T-helper 1 cell treated with Interleukin-12 subunit alpha and Interleukin-12 subunit beta and Interleukin-4 antibody, amounts not matched to agents 30 μg/mL and 1 μg/mL, for 36 hours (primary cell): ENCODE results near the gene VSTM2B.

Source experiments
- H3K27ac Mint-ChIP-seq: one replicate; pipeline ENCODE4 v1.8.0; 2021; ENCODE audit warnings: mild to moderate bottlenecking, mixed read lengths
- H3K27me3 Mint-ChIP-seq: one replicate; pipeline ENCODE4 v1.8.0; 2021; ENCODE audit warnings: low read depth, mixed read lengths
- H3K36me3 Mint-ChIP-seq: one replicate; pipeline ENCODE4 v1.8.0; 2021; ENCODE audit warnings: low read depth, mixed read lengths
- H3K4me1 Mint-ChIP-seq: one replicate; pipeline ENCODE4 v1.8.0; 2021; ENCODE audit warnings: low read depth, mixed read lengths
- H3K4me3 Mint-ChIP-seq: one replicate; pipeline ENCODE4 v1.8.0; 2021; ENCODE audit warnings: mild to moderate bottlenecking, moderate library complexity, mixed read lengths
- H3K9me3 Mint-ChIP-seq: one replicate; pipeline ENCODE4 v1.8.0; 2021; ENCODE audit warnings: mixed read lengths

VSTM2B gene

DNA sequence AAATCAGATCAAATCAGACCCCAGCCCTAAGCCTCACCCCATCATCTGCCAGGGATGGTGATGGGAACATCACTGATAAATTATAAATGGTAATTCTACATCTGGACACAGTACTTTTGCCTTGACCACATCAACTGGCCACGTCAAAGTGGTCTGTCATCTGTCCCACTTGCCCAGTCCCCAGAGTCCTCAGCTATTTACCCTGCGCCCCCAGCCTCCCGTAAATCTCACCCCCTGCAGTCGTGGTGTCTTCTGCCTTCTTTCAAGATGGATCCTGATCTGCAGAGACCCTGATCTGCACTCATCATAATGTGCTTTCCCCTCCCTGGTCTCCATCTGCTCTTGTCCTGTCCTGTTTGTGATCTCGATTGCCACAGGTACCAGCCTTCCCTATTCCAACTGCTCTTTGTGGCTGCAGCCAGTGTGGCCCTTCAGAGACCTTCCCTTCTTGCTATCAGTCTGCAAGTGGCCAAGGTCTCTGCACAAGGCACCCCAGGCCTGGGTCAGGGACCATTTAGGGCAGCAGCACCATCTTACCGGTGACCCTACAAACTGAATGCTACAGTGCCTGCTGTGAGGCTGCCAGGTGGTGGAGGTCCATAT, 53.6 kb downstream of the VSTM2B start:
- peaks cover 36% of the 10 kb centered on the region for H3K27me3 Mint-ChIP-seq
- peaks cover 6% of the 10 kb centered on the region for H3K36me3 Mint-ChIP-seq
- peaks cover 24% of the 10 kb centered on the region for H3K4me1 Mint-ChIP-seq
- H3K9me3 Mint-ChIP-seq: peaks cover 10% of the 10 kb centered on the region
- H3K4me3 Mint-ChIP-seq: no peak overlapping the region
- no peak overlapping the region for H3K27ac Mint-ChIP-seq

DNA sequence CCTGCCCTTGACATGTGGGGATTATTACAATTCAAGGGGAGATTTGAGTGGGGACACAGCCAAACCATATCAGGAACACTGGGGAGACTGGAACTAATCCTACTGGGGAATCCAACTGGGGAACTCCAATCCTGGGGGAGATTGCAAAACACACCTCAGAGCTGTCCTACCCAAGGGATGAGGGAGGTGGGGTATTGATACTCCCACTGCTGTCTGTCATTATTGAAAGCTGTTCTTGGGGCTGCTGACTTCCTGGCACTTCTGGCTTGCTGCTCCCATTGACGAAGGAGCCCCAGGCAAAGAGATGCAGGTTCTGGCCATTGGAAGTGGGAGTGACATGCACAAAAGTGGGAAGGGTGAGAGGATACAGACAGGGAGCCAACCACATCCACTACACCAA, 55.6 kb downstream of the VSTM2B start:
- peaks cover 6% of the 10 kb centered on the region for H3K36me3 Mint-ChIP-seq
- H3K27me3 Mint-ChIP-seq: peaks cover 17% of the 10 kb centered on the region
- H3K4me1 Mint-ChIP-seq: peaks cover 20% of the 10 kb centered on the region
- no peak overlapping the region for H3K4me3 Mint-ChIP-seq
- H3K9me3 Mint-ChIP-seq: peaks cover 10% of the 10 kb centered on the region
- no peak overlapping the region for H3K27ac Mint-ChIP-seq

DNA sequence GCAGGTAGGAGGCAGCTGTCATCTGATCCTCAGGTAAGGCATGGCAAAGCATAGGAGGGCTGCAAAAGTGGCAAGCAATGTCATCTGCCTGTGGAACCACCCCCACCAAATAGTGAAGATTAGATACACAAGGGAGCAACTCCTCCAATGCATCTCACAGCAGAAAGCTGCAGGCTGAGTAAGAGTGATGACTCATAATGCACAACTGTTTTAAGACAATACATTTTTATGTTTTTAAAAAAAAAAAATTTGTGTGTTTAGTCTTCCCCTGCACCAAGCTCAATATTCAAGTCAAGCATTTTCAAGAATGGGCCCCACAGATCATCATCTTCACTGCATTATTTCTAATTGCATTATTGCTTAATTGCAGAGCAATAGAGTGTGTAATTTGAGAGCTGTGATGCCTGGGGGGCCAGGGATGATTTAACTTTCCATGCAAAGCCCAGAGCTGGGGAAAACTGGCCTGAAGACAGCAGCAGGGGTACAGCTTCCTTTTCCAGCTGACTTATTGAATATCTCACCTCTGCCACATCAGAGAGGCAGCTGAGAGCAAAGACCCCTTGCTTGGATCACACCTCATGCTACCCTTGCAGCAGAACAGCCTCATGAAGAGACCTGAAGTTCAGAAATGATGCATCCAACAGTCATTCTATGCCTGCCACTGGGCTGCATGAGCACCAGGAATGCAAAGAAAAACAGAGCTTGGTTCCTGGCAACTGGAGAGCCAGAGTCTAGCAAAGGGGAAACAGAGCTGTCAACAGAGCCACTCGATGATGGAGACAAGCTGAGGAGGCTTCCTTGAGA, 57.6 kb downstream of the VSTM2B start:
- Mint-ChIP-seq H3K27me3 (peaks cover 9% of the 10 kb centered on the region), H3K4me3 (peak overlapping the region; percentile 38), H3K27ac (peak overlapping the region; percentile 74), H3K9me3 (peaks cover 10% of the 10 kb centered on the region), H3K4me1 (peaks cover 34% of the 10 kb centered on the region), H3K36me3 (peaks cover 6% of the 10 kb centered on the region)

DNA sequence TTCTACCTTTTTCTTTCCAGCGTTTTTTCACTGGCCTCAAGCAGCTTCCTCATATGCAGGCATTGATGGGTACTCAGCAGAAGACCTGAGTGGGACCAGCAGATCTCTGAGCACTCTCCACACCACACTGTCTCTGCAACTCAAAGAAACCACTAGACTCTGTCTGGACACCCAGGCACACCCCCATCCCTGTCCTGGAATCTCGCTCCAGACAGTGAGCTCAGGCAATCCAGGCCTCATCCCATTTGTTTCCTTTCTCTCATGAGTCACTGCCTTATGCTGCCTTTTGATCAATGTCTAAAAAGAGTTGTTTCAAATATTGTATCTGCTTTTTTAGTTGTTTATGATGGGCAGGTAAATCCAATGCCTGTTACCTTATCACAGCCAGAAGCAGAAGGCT, 60.6 kb downstream of the VSTM2B start:
- H3K4me1 Mint-ChIP-seq: peaks cover 37% of the 10 kb centered on the region
- H3K9me3 Mint-ChIP-seq: peaks cover 6% of the 10 kb centered on the region
- peak overlapping the region; percentile 86 for H3K27ac Mint-ChIP-seq
- peaks cover 7% of the 10 kb centered on the region for H3K27me3 Mint-ChIP-seq
- peak overlapping the region; percentile 40 for H3K4me3 Mint-ChIP-seq
- peaks cover 6% of the 10 kb centered on the region for H3K36me3 Mint-ChIP-seq

DNA sequence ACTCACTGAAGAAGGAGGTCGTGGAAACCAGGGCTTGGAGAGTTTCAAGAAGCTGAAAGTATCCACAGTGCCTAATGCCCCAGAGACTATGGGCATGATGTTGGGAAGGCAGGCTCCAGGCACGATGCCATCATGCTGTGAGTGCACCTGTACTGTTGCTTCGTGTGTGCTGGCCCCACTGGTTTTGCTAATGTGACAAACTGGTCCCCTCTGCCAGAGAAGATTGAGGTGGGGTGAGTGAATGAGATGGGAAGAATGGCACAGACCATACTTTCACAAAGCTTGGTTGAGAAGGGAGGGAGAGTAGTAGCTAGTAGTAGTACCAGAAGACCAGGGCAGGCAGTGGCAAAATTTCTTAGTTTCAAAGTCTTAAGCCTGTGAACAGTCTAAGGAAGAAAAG, 61.3 kb downstream of the VSTM2B start:
- Mint-ChIP-seq H3K4me1 (peaks cover 37% of the 10 kb centered on the region), H3K4me3 (peak overlapping the region; percentile 40), H3K27me3 (peaks cover 12% of the 10 kb centered on the region), H3K9me3 (peaks cover 3% of the 10 kb centered on the region), H3K36me3 (peaks cover 6% of the 10 kb centered on the region), H3K27ac (peak overlapping the region; percentile 86)

DNA sequence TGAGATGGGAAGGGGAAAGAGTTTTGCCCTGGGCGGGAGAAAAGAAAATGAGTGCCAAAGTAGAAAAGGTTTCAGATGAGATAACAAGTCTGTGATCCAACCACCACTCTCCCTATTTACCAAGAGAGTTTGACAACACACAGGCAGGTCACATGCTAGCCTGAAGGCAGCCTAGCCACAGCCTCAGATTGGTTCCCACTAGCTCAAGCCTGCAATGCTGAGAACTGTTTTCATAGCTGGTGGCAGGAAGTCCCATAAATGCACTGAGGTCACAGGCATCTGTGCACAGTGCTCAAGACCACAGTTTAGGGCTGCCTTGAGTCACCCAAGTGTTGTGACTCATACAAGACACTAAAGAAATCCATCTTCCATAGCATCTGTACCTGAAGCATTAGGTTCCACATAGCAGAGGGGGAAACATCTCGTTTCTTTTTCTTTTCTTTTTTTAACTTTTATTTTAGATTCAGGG, 61.8 kb downstream of the VSTM2B start:
- Mint-ChIP-seq H3K27ac (peak overlapping the region; percentile 86), H3K4me3 (peak overlapping the region; percentile 40), H3K36me3 (peaks cover 6% of the 10 kb centered on the region), H3K9me3 (peaks cover 3% of the 10 kb centered on the region), H3K4me1 (peaks cover 36% of the 10 kb centered on the region), H3K27me3 (peaks cover 15% of the 10 kb centered on the region)

GRCh38 chr19:29588095-29588494, 62.3 kb downstream of the VSTM2B start:
- H3K4me1 Mint-ChIP-seq: peaks cover 32% of the 10 kb centered on the region
- H3K27me3 Mint-ChIP-seq: peaks cover 19% of the 10 kb centered on the region
- peak overlapping the region; percentile 86 for H3K27ac Mint-ChIP-seq
- no peak overlapping the region for H3K4me3 Mint-ChIP-seq
- H3K9me3 Mint-ChIP-seq: peaks cover 3% of the 10 kb centered on the region
- peaks cover 6% of the 10 kb centered on the region for H3K36me3 Mint-ChIP-seq

DNA sequence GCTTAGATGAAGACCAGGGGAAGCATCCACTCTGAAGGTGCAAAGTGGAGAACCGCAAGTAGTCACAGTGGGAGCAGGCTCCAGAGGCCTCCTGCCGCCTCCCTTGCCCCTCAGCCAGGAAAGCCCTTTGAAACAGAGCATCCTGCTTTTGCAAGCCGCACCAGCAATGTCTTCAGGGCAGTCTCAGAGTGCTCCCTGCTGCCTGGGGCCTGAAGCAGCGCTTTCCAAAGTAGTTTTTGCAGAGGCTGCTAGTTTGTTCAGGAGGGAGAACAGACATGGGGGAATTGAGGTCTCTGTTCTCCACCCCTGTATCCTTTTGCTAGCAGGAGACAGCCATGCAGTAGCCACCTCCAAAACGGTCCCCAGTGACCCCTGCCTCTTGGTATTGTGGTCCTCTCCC, 64.5 kb downstream of the VSTM2B start:
- Mint-ChIP-seq H3K36me3 (peaks cover 6% of the 10 kb centered on the region), H3K4me1 (peaks cover 23% of the 10 kb centered on the region), H3K27me3 (peaks cover 24% of the 10 kb centered on the region), H3K9me3 (peaks cover 3% of the 10 kb centered on the region), H3K4me3 (no peak overlapping the region), H3K27ac (no peak overlapping the region)

DNA sequence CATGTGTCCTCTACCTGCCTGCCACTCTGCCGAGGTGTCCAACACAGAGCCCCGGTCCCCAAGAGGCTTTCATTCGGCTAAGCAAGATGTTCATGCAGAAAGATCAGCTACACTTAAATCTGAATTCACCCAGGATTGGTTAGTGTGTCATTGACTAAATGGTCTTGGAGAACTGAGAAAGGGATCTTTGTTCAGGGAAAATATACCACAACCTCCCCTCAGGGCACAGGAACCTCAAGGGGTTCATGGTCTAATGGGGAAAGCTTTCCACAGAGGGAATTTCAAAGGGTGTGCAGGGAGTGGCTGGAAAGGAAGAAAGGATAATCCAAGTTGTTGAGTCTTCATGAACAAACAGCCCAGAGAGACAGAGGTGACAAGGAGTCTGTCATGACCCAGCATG, 65.9 kb downstream of the VSTM2B start:
- Mint-ChIP-seq H3K27ac (no peak overlapping the region), H3K4me1 (peaks cover 17% of the 10 kb centered on the region), H3K4me3 (no peak overlapping the region), H3K27me3 (peaks cover 27% of the 10 kb centered on the region), H3K36me3 (peaks cover 6% of the 10 kb centered on the region), H3K9me3 (peaks cover 3% of the 10 kb centered on the region)

DNA sequence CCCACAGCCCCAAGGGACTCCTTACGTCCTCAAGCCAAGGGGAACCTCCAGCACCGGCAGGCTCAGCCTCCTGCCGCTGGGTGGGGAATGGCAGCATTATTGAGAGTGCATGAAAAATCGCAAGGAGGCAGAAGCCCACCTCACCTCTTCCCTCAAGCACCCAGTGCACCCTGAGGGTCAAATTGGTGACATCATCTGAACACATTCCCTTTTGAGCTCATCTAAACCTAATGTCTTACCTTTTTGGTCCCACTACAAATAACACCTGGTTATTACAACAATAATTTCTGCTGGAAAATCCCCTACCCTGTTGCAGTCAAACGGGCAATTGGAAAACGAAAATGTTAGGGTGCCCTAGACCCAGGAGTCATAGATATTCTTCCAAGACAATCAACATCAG, 68.1 kb downstream of the VSTM2B start:
- H3K4me3 Mint-ChIP-seq: no peak overlapping the region
- H3K4me1 Mint-ChIP-seq: no peaks in the 10 kb centered on the region
- peaks cover 3% of the 10 kb centered on the region for H3K9me3 Mint-ChIP-seq
- peaks cover 6% of the 10 kb centered on the region for H3K36me3 Mint-ChIP-seq
- no peak overlapping the region for H3K27ac Mint-ChIP-seq
- H3K27me3 Mint-ChIP-seq: peaks cover 38% of the 10 kb centered on the region

DNA sequence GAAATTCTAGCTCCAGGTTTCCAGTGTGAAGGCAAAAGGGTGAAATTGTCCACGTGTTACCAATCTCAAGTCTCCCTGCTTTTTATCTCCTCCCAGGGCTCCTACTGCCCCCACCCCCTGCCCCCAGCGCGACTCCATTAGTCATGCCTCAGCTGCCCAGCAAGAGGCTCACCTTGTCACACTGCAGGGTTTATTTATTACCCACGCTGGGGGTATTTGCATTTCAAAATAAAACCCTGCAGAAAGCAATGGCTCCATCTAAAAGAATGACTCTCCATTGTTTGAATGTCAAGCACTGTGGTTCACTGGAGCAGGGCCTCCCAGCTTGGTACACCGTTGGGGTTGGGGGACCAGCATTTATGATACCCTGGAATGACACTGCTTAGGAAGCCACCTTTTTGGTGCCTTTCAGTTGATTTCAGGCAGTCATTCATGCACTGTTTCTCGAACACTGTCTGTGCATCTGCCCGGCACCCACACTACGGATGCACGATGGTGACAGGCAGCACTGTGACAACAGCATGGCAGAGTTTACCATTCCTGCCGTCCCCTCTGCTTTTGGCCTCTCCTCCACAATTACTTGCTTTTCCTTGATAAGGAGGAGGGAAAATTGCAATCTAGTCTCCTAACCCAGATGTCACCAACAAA, 70.4 kb downstream of the VSTM2B start:
- Mint-ChIP-seq H3K27ac (no peak overlapping the region), H3K4me1 (no peaks in the 10 kb centered on the region), H3K4me3 (no peak overlapping the region), H3K9me3 (no peaks in the 10 kb centered on the region), H3K36me3 (no peaks in the 10 kb centered on the region), H3K27me3 (peaks cover 38% of the 10 kb centered on the region)

GRCh38 chr19:29596885-29597525, 71.2 kb downstream of the VSTM2B start:
- H3K4me3 Mint-ChIP-seq: no peak overlapping the region
- H3K4me1 Mint-ChIP-seq: no peaks in the 10 kb centered on the region
- H3K27ac Mint-ChIP-seq: no peak overlapping the region
- H3K27me3 Mint-ChIP-seq: peaks cover 30% of the 10 kb centered on the region
- no peaks in the 10 kb centered on the region for H3K9me3 Mint-ChIP-seq
- H3K36me3 Mint-ChIP-seq: no peaks in the 10 kb centered on the region

DNA sequence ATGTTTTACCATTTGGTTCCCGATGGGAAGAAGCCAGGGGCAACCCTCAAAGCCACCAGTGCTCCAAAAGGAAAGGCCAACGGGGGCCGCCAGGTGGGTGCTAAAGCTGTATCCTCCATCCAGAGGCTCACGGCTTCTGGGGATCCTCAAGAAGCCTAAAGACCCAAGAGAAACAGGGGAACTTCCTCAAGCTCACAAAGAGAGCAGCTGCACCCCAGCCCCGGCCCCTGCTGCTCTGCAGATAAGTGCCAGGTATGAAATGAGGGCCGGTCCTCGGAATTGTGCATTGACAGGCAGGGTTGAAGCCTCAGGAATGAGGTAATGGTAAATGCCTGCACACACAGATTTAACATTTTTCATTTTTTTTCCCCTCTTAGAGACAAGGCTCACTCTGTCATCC, 72.2 kb downstream of the VSTM2B start:
- peaks cover 22% of the 10 kb centered on the region for H3K27me3 Mint-ChIP-seq
- H3K9me3 Mint-ChIP-seq: no peaks in the 10 kb centered on the region
- H3K27ac Mint-ChIP-seq: no peak overlapping the region
- H3K4me3 Mint-ChIP-seq: no peak overlapping the region
- peaks cover 2% of the 10 kb centered on the region for H3K4me1 Mint-ChIP-seq
- no peaks in the 10 kb centered on the region for H3K36me3 Mint-ChIP-seq

- H3K27ac Mint-ChIP-seq: no peak overlapping the region
- H3K9me3 Mint-ChIP-seq: no peaks in the 10 kb centered on the region
- peaks cover 20% of the 10 kb centered on the region for H3K27me3 Mint-ChIP-seq
- H3K4me1 Mint-ChIP-seq: peaks cover 2% of the 10 kb centered on the region
- no peak overlapping the region for H3K4me3 Mint-ChIP-seq
- H3K36me3 Mint-ChIP-seq: no peaks in the 10 kb centered on the region
Measured at GRCh38 chr19:29598496-29598895, 72.7 kb downstream of the VSTM2B start.
